ENCODE measurements around the gene MOGAT3. TPM values are rescaled to one million over a fixed set of nuclear protein-coding genes. Genes with fewer than 3 reads are reported as not detected.

MOGAT3 gene
- total RNA-seq, 1 experiment from 2014 or later: 6.3 TPM

DNA sequence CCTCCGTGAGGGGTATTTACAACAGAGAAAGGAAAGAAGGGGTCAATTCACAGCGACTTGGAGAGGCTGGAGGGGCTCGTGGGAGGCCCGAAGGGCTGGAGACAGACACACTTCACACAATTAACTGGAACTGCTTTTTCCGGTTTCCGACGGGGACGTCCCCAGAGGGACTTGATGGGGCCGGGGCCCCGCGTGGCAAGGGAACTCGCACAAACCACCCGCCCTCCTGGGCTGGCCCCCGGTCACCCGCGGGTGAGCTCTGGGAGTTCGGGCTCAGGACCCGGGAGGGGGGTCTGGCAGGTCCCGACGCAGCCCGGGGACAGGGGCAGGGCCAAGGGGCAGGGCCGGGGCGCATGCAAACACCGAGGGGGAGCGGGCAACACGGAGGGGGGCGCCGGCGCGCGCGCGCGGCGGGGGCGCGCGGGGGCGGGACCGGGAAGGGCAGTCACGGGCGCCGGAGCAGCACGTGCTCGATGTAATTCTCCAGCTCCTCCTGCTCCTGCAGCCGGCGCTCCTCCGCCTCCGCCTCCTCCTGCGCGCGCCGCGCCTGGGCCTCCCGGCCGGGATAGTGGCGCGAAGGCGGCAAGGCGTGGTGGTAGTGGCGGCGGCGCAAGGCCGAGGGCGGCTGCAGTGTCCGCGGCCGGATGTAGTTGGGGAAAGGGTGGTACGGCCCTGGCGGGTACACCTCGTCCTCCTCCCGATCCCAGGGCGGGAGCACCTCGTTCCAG lies 38.1 kb downstream of the MOGAT3 start:
- ChIA-PET CTCF (interaction anchor here (0.7 to 1.1 kb wide), 5 partner anchors 24 to 145 kb away, joined by 3 to 4 read pairs (median 3); no protein-coding TSS in a partner anchor), POLR2A (interaction anchor here (1.2 kb wide), 1 partner anchor 19 kb away, joined by 7 read pairs; no protein-coding TSS in a partner anchor)
- BruUV-seq (replicated peaks): no TSS peak
- Histone ChIP-seq H3K4me1 (peaks cover 29% of the 10 kb centered on the region), H3K4me3 (ENCODE audit: low read depth, low read length) (peak overlapping the region; percentile 63), H3K36me3 (ENCODE audit: control insufficient read depth, insufficient read depth, low read length) (peaks cover 4% of the 10 kb centered on the region; the same call in 1 of the 2 replicates), H3K9me3 (no peaks in the 10 kb centered on the region), H3K27me3 (replicated peaks; ENCODE audit: control insufficient read depth, insufficient read depth, low read length) (no peaks in the 10 kb centered on the region; the same call in none of the 2 replicates)
- DNase-seq: peak; percentile 81 to 84
- intact Hi-C loops (cut with micrococcal nuclease; ENCODE audit: unreplicated experiment): loop anchor here (1.0 kb wide), 1 partner anchor 8 kb away; the partner anchor contains the start of gene AP1S1
- TF ChIP-seq, protein P1, sequence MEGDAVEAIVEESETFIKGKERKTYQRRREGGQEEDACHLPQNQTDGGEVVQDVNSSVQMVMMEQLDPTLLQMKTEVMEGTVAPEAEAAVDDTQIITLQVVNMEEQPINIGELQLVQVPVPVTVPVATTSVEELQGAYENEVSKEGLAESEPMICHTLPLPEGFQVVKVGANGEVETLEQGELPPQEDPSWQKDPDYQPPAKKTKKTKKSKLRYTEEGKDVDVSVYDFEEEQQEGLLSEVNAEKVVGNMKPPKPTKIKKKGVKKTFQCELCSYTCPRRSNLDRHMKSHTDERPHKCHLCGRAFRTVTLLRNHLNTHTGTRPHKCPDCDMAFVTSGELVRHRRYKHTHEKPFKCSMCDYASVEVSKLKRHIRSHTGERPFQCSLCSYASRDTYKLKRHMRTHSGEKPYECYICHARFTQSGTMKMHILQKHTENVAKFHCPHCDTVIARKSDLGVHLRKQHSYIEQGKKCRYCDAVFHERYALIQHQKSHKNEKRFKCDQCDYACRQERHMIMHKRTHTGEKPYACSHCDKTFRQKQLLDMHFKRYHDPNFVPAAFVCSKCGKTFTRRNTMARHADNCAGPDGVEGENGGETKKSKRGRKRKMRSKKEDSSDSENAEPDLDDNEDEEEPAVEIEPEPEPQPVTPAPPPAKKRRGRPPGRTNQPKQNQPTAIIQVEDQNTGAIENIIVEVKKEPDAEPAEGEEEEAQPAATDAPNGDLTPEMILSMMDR (IDR thresholded peaks at IDR 0.05; ENCODE audit: insufficient read depth in 1 of 2, low read depth in 1 of 2, low read length in 1 of 2, severe bottlenecking in 1 of 2, unreplicated experiment in 1 of 2): no peak
- peaks cover 16% of the 10 kb centered on the region for H3K4me1 Mint-ChIP-seq (ENCODE audit: low read depth, unreplicated experiment)
- H3K36me3 Mint-ChIP-seq (ENCODE audit: insufficient read depth, unreplicated experiment): peaks cover 27% of the 10 kb centered on the region
- H3K27ac Mint-ChIP-seq (ENCODE audit: unreplicated experiment): peak overlapping the region; percentile 74
- H3K9me3 Mint-ChIP-seq (ENCODE audit: unreplicated experiment): no peaks in the 10 kb centered on the region
- peak overlapping the region; percentile 74 for H3K4me3 Mint-ChIP-seq (ENCODE audit: unreplicated experiment)
- H3K27me3 Mint-ChIP-seq (ENCODE audit: insufficient read depth, unreplicated experiment): peaks cover 17% of the 10 kb centered on the region

DNA sequence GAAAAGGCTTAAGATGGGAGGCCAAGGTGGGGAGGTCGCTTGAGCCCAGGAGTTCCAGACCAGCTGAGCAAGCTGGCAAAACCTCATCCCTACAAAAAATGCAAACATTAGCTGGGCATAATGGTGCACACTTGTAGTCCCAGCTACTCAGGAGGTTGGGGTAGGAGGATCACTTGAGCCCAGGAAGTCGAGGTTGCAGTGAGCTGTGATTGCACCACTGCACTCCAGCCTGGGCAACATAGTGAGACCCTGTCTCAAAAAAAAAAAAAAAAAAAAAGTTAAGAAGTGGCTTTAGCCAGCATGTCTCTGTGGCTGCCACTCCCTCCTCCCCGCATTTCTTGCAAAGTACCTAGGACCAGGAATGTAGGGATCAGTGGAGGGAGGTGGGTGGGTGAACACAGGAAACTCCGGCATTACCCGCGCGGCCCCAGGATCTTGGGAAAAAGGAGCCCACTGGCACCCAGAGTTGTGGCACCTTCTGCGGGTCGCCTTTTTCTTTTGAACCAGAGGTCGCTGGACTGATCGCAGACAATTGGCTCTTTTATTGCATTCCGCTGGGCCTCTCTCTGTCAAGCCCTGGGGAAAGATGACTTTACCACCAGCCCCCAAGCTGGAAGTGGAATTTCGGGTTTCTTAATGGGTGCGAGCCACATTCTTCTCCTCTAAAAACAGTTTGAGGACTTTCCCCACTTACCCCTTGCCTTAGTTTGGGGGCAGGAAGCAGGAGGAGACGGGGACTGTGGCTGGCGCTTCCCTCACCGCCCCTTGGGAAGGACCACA lies 39.0 kb downstream of the MOGAT3 start:
- Mint-ChIP-seq H3K4me1 (ENCODE audit: low read depth, unreplicated experiment) (peaks cover 12% of the 10 kb centered on the region), H3K27me3 (ENCODE audit: insufficient read depth, unreplicated experiment) (peaks cover 9% of the 10 kb centered on the region), H3K4me3 (ENCODE audit: unreplicated experiment) (peak overlapping the region; percentile 74), H3K9me3 (ENCODE audit: unreplicated experiment) (no peaks in the 10 kb centered on the region), H3K27ac (ENCODE audit: unreplicated experiment) (peak overlapping the region; percentile 74), H3K36me3 (ENCODE audit: insufficient read depth, unreplicated experiment) (peaks cover 35% of the 10 kb centered on the region)
- CTCF ChIA-PET: interaction anchor here (0.6 to 1.0 kb wide), 4 partner anchors 18 to 121 kb away, joined by 3 to 4 read pairs (median 4); no protein-coding TSS in a partner anchor
- Histone ChIP-seq H3K4me1 (peaks cover 29% of the 10 kb centered on the region), H3K4me3 (ENCODE audit: low read depth, low read length) (peak overlapping the region; percentile 63), H3K9me3 (no peaks in the 10 kb centered on the region), H3K27me3 (replicated peaks; ENCODE audit: control insufficient read depth, insufficient read depth, low read length) (no peaks in the 10 kb centered on the region; the same call in 1 of the 2 replicates), H3K36me3 (ENCODE audit: control insufficient read depth, insufficient read depth, low read length) (peaks cover 4% of the 10 kb centered on the region; the same call in 1 of the 2 replicates)
- no TSS peak for BruUV-seq (replicated peaks)
- intact Hi-C loops (cut with micrococcal nuclease; ENCODE audit: unreplicated experiment): no loop called here
- TF ChIP-seq, protein P1 (IDR thresholded peaks at IDR 0.05; ENCODE audit: insufficient read depth in 1 of 2, low read depth in 1 of 2, low read length in 1 of 2, severe bottlenecking in 1 of 2, unreplicated experiment in 1 of 2): no peak
- POLR2A ChIA-PET: no interaction called here
- peak in 1 of 2 experiments; percentile 50 for DNase-seq

DNA sequence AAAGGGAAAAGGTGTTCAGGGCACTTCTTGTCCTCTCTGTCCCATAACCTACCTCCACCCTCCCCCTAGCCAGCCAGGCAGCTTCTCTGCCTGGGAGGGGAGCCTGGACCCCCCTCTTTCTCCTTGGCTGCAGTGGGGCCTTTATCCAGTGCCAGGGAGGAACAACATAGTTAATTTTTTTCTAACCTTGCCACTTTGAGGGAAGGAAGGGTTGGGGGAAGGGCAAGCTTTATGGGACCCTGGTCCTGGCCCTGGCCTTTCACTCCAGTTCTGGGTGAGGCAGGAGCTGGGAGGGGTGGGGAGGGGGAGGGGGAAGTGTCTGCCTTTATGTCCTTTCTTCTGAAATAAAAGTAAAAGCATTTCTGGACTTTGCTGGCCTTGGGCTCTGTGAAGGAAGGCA lies 39.9 kb downstream of the MOGAT3 start:
- H3K4me1 ChIP-seq: peaks cover 35% of the 10 kb centered on the region
- no peaks in the 10 kb centered on the region for H3K9me3 ChIP-seq
- no peaks in the 10 kb centered on the region for H3K9me3 Mint-ChIP-seq (ENCODE audit: unreplicated experiment)
- H3K4me3 Mint-ChIP-seq (ENCODE audit: unreplicated experiment): no peak overlapping the region
- ChIA-PET CTCF (interaction anchor here (0.6 to 0.7 kb wide), 2 partner anchors 10 to 122 kb away, joined by 3 read pairs; no protein-coding TSS in a partner anchor), POLR2A (no interaction called here)
- H3K36me3 ChIP-seq (ENCODE audit: control insufficient read depth, insufficient read depth, low read length): peaks cover 4% of the 10 kb centered on the region; the same call in 1 of the 2 replicates
- intact Hi-C loops (cut with micrococcal nuclease; ENCODE audit: unreplicated experiment): no loop called here
- no peaks in the 10 kb centered on the region for H3K27me3 ChIP-seq (replicated peaks; ENCODE audit: control insufficient read depth, insufficient read depth, low read length)
- H3K27ac Mint-ChIP-seq (ENCODE audit: unreplicated experiment): peak overlapping the region; percentile 39
- peaks cover 13% of the 10 kb centered on the region for H3K4me1 Mint-ChIP-seq (ENCODE audit: low read depth, unreplicated experiment)
- H3K36me3 Mint-ChIP-seq (ENCODE audit: insufficient read depth, unreplicated experiment): peaks cover 40% of the 10 kb centered on the region
- BruUV-seq (replicated peaks): no TSS peak
- no peak for DNase-seq
- TF ChIP-seq, protein P1 (IDR thresholded peaks at IDR 0.05; ENCODE audit: insufficient read depth in 1 of 2, low read depth in 1 of 2, low read length in 1 of 2, severe bottlenecking in 1 of 2, unreplicated experiment in 1 of 2): no peak
- peaks cover 5% of the 10 kb centered on the region for H3K27me3 Mint-ChIP-seq (ENCODE audit: insufficient read depth, unreplicated experiment)
- no peak overlapping the region for H3K4me3 ChIP-seq (ENCODE audit: low read depth, low read length)

Data from Caco-2 (cell line).